Epithelial cell of esophagus (primary cell): ENCODE results near the gene TNKS1BP1.

Experiments
- DNase-seq: peaks from one replicate; pipeline ENCODE4 v3.0.0; 2010; ENCODE audit warnings: low read depth
- H3K4me3 ChIP-seq: 2 replicates; pipeline ENCODE4 v1.5.1; 2011; ENCODE audit warnings: mild to moderate bottlenecking, low read length, control low read depth
- CTCF ChIP-seq: IDR thresholded peaks from 2 replicates; pipeline ENCODE4 v1.5.1; 2011; ENCODE audit warnings: low read depth, mild to moderate bottlenecking, low read length, control low read depth, inconsistent platforms; ENCODE audit not compliant: insufficient read depth; ENCODE audit errors: missing control alignments

Gene TNKS1BP1

GRCh38 chr11:57251037-57251436 lies 73.7 kb downstream of the TNKS1BP1 start:
- TF ChIP-seq CTCF: no peak
- DNase-seq: no peak
- H3K4me3 ChIP-seq: no peak overlapping the region
